HepG2 (cell line): Measurements from ENCODE around the gene EFNA2. TPM values are rescaled to one million over a fixed set of nuclear protein-coding genes. Genes with fewer than 3 reads are reported as not detected.
A peak's percentile ranks its signal among the peaks of the same experiment; 100 is the strongest.

Source experiments
- ARID3A ChIP-seq: IDR thresholded peaks from 2 replicates; pipeline ENCODE4 v1.6.1; 2012; ENCODE audit warnings: low read depth, low read length, improper control_type of control experiment
- BRD4 ChIP-seq: sonication (generic); formaldehyde crosslinking; IDR thresholded peaks from 2 replicates; pipeline ENCODE4 v1.4.0; 2020; ENCODE audit warnings: missing genetic modification reagents
- CHCHD3 ChIP-seq: sonication (generic); formaldehyde crosslinking; IDR thresholded peaks from 2 replicates; pipeline ENCODE4 v1.8.0; 2022; ENCODE audit warnings: mild to moderate bottlenecking, missing genetic modification reagents, moderate library complexity
- EHMT2 ChIP-seq: fragments of 200-600 bp; sonication (generic); IDR thresholded peaks from 2 replicates; pipeline ENCODE4 v1.7.0; 2017; ENCODE audit warnings: antibody characterized with exemption, low read depth, low read length, borderline replicate concordance
- JUN ChIP-seq: sonication (generic); formaldehyde crosslinking; IDR thresholded peaks from 2 replicates; pipeline ENCODE4 v1.4.0; 2020; ENCODE audit warnings: mild to moderate bottlenecking, missing genetic modification reagents
- MLLT10 ChIP-seq: sonication (generic); formaldehyde crosslinking; IDR thresholded peaks from 2 replicates; pipeline ENCODE4 v1.4.0; 2020; ENCODE audit warnings: missing genetic modification reagents
- PREB ChIP-seq: sonication (generic); formaldehyde crosslinking; IDR thresholded peaks from 2 replicates; pipeline ENCODE4 v1.4.0; 2020; ENCODE audit warnings: missing genetic modification reagents
- REXO4 ChIP-seq: sonication (generic); formaldehyde crosslinking; IDR thresholded peaks from 2 replicates; pipeline ENCODE4 v1.8.0; 2022; ENCODE audit warnings: missing genetic modification reagents, mild to moderate bottlenecking, borderline replicate concordance
- RORA ChIP-seq: sonication (generic); formaldehyde crosslinking; IDR thresholded peaks from 2 replicates; pipeline ENCODE4 v1.5.0; 2020; ENCODE audit warnings: mild to moderate bottlenecking, missing genetic modification reagents, moderate library complexity
- SP1 ChIP-seq, 2 experiments: fragments of 450-650 bp in 1 of 2; sonication (generic) in 1 of 2; formaldehyde crosslinking in 1 of 2; IDR thresholded peaks; 2 replicates each; pipeline versions ENCODE4 v1.4.0 to v1.6.1; 2016 to 2020; ENCODE audit warnings: missing genetic modification reagents in 1 of 2
- STAG1 ChIP-seq: sonication (generic); formaldehyde crosslinking; IDR thresholded peaks from 2 replicates; pipeline ENCODE4 v1.4.0; 2020; ENCODE audit warnings: missing genetic modification reagents
- ZBTB2 ChIP-seq: sonication (generic); formaldehyde crosslinking; IDR thresholded peaks from 2 replicates; pipeline ENCODE4 v1.8.0; 2022; ENCODE audit warnings: low read depth, missing genetic modification reagents
- ZBTB4 ChIP-seq: sonication (generic); formaldehyde crosslinking; IDR thresholded peaks from 2 replicates; pipeline ENCODE4 v1.4.0; 2020; ENCODE audit warnings: missing genetic modification reagents, mild to moderate bottlenecking, borderline replicate concordance
- ZBTB7A ChIP-seq: sonication (generic); formaldehyde crosslinking; IDR thresholded peaks from 2 replicates; pipeline ENCODE4 v1.8.0; 2022; ENCODE audit warnings: mild to moderate bottlenecking, missing genetic modification reagents
- ZNF24 ChIP-seq: fragments of 450-650 bp; IDR thresholded peaks from 2 replicates; pipeline ENCODE4 v1.6.1; 2017; ENCODE audit warnings: antibody characterized with exemption, mild to moderate bottlenecking
- ZNF619 ChIP-seq: sonication (generic); formaldehyde crosslinking; IDR thresholded peaks from 2 replicates; pipeline ENCODE4 v1.4.0; 2020; ENCODE audit warnings: mild to moderate bottlenecking, missing genetic modification reagents
- ZNF770 ChIP-seq: sonication (generic); formaldehyde crosslinking; IDR thresholded peaks from 2 replicates; pipeline ENCODE4 v1.5.0; 2020; ENCODE audit warnings: mild to moderate bottlenecking, missing genetic modification reagents
- polyA plus RNA-seq, 8 experiments: library from polyadenylated mRNA; depleted of rRNA in 3 of 8; stranded (reverse) in 7 of 8; unstranded in 1 of 8; fragments of >200 nt; fragmentation: Illumina TruSeq in 4 of 8; extraction: Trizol in 4 of 8; gene quantifications; 2 replicates each; pipeline versions ENCODE4 v1.2.1 to v1.2.3, GENCODE V29; 2011 to 2016; ENCODE audit warnings: low read depth in 4 of 8, missing spikeins in 1 of 8, mixed read lengths in 1 of 8; ENCODE audit not compliant: insufficient read depth in 1 of 8
- total RNA-seq, 5 experiments: library from RNA; depleted of rRNA; stranded (reverse); fragments of >200 nt; fragmentation: Illumina TruSeq; extraction: Trizol; gene quantifications; 2 replicates each; pipeline ENCODE4 v1.2.3, GENCODE V29; 2016; ENCODE audit warnings: low read depth in 1 of 5

EFNA2 gene
- total and polyA plus RNA-seq, 2 of the 13 experiments (the other 11 are each of a cell fraction or from before 2014, with no cell fraction given): 6.0 to 9.9 TPM

- no peak for TF ChIP-seq EHMT2
- TF ChIP-seq ZNF770: peak; percentile 63; the same call in 1 of the 2 replicates
- no peak for TF ChIP-seq RORA (CRISPR knock-in tag)
- TF ChIP-seq MLLT10 (CRISPR knock-in tag): no peak
- TF ChIP-seq ZBTB7A (CRISPR knock-in tag): no peak
- no peak for TF ChIP-seq PREB (CRISPR knock-in tag)
- no peak; the same call in 1 of the 2 replicates for TF ChIP-seq JUN (CRISPR knock-in tag)
- TF ChIP-seq ZNF24: no peak
- TF ChIP-seq ZNF619 (CRISPR knock-in tag): no peak
- 0 out of 2 replicates have a peak, but pooled peaks have one; percentile 17 for TF ChIP-seq ZBTB2 (CRISPR knock-in tag)
- TF ChIP-seq BRD4 (CRISPR knock-in tag): no peak
- no peak for TF ChIP-seq ZBTB4 (CRISPR knock-in tag)
- no peak for TF ChIP-seq STAG1
- no peak for TF ChIP-seq REXO4 (CRISPR knock-in tag)
- no peak for TF ChIP-seq SP1 (IDR thresholded peaks at IDR 0.05)
- peak; percentile 17; the same call in 1 of the 2 replicates for TF ChIP-seq SP1 (CRISPR knock-in tag; IDR thresholded peaks at IDR 0.05)
- no peak for TF ChIP-seq ARID3A
- TF ChIP-seq CHCHD3 (CRISPR knock-in tag): no peak
These were observed 39.3 kb downstream of the EFNA2 start (continued) for GRCh38 chr19:1324806-1325567.
